Measurements from ENCODE around the gene DNAJB12.

DNA sequence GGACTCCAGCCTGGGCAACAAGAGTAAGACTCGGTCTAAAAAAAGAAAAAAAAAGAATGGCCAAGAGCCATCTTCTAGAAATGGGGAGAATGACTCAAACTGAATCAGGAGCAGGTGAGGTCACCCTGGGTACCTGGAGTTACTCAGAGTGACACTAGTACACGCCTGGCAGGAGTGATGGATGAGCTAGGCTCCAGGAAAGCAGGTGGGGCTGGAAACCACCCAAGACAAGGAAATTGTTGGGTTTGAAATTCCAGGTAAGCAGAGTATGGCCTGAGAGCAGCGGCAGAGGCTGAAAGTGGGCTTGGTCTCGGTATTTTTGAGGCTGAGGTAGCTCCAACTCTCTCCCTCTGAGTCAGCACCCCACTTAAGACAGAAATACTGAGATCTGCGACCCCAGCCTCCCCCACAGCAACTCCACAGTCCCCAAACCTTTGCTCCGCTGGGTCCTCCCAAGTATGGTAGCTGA, 62.5 kb downstream of the DNAJB12 start:
- TF ChIP-seq, protein P1, sequence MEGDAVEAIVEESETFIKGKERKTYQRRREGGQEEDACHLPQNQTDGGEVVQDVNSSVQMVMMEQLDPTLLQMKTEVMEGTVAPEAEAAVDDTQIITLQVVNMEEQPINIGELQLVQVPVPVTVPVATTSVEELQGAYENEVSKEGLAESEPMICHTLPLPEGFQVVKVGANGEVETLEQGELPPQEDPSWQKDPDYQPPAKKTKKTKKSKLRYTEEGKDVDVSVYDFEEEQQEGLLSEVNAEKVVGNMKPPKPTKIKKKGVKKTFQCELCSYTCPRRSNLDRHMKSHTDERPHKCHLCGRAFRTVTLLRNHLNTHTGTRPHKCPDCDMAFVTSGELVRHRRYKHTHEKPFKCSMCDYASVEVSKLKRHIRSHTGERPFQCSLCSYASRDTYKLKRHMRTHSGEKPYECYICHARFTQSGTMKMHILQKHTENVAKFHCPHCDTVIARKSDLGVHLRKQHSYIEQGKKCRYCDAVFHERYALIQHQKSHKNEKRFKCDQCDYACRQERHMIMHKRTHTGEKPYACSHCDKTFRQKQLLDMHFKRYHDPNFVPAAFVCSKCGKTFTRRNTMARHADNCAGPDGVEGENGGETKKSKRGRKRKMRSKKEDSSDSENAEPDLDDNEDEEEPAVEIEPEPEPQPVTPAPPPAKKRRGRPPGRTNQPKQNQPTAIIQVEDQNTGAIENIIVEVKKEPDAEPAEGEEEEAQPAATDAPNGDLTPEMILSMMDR (IDR thresholded peaks at IDR 0.05): no peak
- TF ChIP-seq POLR2AphosphoS5 (IDR thresholded peaks at IDR 0.05) (no peak), EP300 (IDR thresholded peaks at IDR 0.05; ENCODE audit: low read depth) (no peak)

Measured in transverse colon (tissue), 4 donors.